Activated naive CD4-positive, alpha-beta T cell treated with Interleukin-2 at 50 U/mL for 16 hours (primary cell): ENCODE measurements around the gene CAMTA1.

Experiments used
- DNase-seq: peaks from one replicate; pipeline ENCODE4 v3.0.0-alpha.2; 2020

Gene CAMTA1

DNA sequence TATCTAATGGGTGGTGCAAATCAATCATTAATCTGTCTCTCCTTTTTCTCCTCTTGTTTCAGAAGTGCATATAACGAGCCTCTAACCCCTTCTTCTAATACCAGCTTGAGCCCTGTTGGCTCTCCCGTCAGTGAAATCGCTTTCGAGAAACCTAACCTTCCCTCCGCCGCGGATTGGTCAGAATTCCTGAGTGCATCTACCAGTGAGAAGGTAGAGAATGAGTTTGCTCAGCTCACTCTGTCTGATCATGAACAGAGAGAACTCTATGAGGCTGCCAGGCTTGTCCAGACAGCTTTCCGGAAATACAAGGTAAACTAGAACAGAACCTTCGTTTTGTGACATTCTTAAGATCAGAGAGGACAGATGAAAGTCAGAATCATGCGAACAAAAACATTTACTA is 960.5 kb downstream of the CAMTA1 start:
- no peak for DNase-seq

DNA sequence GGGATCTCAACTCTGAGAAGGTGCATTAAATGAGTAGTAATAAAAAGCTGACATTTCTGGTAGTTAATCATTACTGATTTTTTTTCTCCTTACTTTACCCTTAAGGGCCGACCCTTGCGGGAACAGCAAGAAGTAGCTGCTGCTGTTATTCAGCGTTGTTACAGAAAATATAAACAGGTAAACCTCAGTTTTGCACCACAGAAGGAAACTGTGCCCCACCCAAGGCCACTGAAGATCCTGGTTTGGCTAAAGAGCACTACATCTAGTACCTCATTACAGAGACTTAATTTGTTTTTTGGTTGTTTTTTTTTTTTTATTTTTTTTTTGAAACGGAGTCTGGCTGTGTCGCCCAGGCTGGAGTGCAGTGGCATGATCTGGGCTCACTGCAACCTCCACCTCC is 962.4 kb downstream of the CAMTA1 start:
- DNase-seq: no peak

DNA sequence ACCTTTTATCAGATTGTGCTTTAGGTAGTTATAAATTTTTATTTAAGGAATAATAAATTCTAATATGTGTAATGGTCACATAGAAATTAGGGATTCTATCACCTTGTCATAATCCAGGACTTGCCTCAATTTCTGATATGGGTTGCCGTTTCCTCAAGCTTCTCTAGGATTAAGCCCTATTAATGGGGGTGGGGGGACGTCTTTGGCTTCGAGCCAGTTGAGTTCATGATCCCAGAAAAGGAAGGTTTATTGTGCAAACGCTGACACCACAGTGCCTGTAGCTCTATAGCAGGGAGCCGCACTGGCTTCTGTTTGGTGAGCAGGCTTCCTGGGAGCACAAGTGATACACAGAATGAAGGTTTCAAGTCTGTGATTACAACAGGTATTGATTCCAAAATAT is 963.9 kb downstream of the CAMTA1 start:
- no peak for DNase-seq

DNA sequence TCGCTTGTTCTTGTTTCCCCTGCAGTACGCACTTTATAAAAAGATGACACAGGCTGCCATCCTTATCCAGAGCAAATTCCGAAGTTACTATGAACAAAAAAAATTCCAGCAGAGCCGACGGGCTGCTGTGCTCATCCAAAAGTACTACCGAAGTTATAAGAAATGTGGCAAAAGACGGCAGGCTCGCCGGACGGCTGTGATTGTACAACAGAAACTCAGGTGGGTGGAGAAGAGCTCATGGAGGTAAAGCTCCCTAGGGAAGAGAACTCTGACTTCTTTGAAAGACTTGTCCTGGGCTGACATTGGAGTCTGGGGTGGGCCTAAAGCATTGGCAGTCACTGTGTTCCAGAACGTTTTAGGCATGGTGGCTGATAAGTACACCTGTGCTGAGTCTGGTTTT is 965.9 kb downstream of the CAMTA1 start:
- no peak for DNase-seq

DNA sequence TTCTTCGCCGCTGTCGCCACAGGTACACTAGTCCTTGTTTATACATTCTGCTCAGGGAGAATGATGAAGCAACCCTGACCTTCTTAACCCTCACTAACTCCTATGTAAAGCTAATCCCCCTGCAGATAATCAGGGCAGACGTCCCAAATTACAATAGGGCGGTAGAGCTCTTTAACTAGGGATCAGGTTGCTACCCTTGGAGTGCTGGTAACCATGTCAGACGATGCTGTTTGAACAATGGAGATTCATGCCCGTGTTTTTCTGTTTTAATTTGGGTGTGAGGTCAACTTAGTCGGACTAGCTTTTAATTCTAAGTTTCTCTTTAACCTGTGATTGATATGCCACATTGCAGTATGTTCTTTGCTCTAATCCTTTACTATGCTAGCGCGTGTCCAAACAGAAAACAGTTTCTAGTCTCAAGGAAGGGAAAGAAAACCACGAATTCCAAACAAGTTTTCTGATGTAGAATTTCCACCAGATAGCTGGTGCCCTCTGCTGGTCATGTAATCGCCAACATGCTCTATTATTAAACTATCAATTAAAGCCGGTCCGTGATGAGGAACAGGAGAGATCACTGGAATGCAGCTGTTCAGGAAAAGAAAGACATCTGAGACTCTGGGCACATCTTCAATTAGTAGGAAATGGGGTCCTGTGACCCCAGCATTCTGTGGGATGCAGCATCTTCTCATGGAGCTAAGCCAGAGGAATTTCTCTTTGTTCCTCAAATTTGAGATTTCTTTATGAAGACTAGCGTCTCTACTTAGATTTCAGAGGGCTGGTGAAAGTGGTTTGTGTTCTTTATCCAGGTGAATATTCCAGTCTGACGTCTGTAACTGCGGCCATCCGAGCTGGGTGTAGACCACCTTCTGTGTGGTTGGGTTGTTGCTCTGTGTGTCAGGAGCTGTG is 967.5 kb downstream of the CAMTA1 start:
- peak; percentile 42 for DNase-seq

DNA sequence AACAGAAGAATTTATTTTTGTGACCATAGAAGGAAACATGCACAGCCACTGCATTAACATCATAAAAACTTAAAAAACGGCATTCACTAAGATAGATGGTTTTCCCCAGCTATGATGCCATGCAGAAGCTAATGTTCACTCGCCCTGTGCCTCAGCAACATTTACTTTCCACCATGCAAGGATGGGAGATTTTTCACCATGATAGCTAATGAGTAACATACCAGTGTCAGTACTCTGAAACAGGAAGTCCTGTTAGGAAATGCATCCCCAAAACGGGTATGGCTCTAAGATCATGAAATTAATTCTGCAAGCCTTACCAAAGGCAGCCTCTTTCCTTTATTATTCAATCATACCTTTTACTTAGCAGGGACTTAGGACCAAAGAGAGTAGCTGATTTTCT is 968.4 kb downstream of the CAMTA1 start:
- no peak for DNase-seq

DNA sequence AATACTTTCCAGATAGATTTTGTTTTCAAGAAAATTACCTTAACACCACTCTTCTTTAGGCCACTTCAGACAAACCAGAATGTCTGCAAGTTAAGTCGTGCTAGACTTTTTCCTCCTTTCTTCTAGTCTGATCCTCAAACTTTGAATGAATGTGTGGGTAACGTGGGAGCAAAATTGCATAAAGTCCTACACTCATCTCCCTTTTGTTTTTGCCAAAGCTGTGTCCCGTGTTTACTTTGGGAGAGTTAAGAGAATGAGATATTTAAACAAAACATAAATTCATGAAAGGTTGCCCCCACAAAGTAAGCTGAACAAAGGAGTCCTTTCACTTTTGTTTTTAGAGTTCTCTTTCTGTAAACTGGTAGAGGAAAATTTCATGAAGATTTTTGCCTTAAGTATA is 969.0 kb downstream of the CAMTA1 start:
- no peak for DNase-seq

DNA sequence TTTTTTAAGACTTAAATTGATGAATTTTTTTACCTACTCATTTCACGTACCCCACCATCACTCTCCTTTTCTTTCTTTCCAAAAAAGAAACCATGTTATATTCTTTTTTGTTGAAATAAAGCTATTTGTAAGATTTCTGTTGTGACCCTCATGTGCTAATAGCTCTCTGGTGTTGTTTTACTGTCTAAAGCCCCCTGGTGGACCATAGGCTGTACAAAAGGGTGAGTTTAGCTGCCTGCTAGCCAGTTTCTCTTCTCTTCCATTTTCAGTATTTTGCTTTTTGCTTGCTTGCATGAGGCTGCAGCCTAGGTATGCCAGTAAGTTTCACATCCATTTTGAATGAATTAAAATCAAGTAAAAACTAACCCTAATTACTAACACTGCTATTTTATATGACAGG is 970.2 kb downstream of the CAMTA1 start:
- DNase-seq: no peak

DNA sequence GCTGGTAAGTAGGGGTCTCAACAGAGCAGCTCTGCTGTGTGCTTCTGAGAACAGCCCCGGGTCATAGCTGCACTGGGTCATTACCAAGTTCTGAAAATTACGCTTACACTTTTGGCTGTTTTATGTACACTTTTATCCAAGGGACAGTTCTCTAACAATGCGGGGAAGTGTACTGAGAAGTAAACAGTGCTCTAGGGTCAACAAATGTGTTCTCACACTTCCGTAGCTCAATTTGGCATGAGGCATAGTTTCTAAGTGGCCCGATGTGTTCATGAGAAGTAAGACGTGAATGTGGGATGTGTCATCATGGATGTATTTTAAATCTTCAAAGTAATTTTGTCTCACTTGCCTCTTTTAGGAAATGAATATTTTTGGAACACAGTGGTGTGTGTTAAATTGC is 975.0 kb downstream of the CAMTA1 start:
- DNase-seq: no peak

DNA sequence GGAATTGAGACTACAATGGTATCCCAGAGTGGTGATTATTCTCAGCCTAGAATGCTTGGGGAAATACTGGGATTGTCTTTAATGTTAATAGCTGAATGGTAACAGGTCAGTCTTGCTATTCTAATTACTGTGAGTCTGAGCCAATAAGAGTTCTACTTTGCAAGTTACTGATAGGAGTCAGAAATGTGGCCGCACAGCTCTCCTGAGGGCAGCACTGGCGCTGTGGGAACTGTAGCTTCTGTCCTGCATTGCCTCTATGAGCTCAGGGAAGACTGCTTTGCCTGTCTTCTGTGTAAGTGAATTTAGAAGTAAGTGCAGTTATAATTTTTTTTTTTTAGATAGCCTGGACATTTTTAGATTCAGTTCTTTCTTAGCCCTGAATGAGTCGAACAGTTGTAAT is 975.8 kb downstream of the CAMTA1 start:
- no peak for DNase-seq

DNA sequence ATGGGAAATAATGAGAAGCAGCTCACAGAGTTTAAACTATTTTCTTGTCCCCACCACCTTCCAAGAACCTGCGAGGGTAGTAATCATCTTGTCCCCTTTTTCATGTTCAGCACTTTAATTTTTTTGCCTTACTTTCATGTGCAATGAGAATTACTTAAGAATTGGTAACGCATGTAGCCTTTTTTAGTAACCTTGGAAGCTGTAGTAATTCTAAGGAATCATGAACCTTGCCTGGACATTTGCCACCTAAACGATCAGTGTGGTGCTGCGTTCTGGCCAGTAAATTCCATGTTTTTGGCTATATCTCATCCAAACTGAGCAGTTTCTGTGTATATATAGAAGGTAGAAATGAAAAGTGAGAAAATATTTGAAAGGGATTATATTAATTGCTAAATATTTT is 981.9 kb downstream of the CAMTA1 start:
- no peak for DNase-seq

DNA sequence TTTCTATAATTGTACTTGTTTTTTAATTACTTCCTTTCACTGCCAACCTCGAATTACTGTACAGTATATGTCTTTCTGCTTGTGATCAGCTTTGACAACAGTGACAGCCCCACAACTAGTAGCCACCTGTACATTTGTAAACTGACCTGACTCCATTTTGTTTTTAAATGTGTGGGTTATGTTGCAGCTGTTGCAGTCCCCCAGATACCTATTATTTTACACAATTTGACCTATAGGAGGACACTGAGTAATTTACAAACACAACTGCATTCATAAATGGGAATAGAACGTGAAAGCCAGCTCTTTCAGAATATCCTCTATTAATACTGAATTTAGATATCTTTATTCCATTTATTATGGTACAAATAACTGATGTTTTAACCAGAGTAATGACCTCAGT is 983.3 kb downstream of the CAMTA1 start:
- DNase-seq: no peak

DNA sequence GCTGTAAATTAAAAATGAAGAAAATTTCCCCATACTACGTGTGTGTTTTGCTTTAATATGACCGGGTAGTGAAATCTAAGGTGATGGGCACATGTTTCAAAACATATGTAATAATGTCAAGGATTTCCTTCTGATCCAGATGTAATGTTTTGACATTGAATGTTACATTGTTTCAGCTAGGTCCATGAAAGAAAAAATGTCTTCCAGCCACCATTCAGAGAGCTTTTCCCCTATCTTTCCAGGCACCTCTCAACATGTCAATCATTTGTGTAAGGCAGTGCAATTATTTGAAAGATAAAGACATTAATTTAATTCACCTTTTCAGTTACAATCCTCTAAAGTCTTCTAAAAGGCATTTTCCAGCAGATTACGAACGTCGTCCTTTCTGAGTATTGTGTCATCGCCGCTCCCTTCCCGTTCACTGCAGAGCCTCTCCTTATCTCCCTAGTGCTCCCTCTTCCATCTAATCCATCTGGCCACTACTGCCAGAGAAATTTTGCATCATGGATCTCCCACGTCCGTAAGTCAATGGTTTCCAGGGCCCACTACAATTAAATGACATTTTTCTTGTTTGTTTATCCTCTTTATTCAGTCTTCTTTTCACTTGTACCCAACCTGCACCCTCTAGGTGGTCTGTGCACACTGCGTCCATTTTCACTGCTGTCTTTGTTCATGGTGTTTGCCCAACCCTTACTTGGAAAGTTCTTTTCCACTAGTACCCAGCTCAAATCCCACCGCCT is 984.6 kb downstream of the CAMTA1 start:
- DNase-seq: no peak

DNA sequence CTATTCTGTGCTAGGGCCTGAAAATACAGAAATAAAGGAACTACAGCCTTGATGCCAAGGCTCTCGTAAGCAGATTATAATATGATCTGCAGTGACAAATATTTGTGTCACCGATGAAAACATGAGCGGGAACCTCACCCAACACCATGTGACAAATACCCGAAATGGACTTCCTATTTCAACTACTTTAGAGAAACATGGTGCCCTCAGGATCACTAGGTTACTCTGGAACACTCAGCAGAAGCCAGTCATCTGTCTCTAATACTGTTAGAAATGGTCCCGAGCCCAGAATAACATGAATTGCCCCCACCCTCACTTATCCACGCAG is 985.4 kb downstream of the CAMTA1 start:
- DNase-seq: no peak

DNA sequence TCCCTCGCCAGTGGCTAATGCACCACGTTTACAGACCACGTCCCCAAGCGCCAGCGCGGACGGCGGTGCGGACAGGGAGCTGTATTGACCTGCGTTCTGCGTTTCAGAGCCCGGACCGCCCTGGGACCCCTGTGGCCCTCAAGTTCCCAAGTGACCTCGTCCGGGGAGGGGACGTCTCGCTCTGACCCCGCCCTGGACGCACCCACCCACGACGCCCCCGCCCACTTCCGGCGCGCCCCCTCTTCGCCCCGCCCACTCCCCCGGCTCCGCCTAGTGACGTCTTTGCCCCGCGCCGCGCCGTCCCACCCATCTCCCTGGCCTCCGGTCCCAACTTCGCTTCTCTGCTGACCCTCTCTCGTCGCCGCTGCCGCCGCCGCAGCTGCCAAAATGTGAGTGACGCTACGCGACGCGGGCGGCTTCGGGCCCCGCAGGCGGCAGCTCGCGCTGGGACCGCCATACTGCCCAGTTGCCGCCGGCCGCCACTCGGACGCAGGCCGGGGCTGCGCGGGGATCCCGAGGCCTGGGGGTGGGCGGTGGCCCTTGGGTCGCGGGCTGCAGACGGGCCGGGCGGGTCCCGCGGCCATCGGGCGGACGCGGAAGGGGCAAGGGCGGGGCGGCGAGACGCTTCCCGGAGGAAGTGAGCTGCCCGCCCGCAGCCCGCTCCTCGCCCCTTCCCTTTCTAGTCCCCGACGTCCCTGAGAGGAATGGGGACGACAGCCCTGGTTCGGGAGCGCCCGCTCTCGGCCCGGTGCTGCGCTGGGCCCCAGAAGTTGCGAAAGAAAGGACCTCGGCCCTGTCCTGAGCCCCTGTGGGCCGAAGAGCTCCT is 986.0 kb downstream of the CAMTA1 start, which contains the start of gene VAMP3:
Gene VAMP3, plus strand, starts transcription at position 300 of the 826 bp plus-strand sequence. Its CDS starts 88 bp downstream, at position 388.
- peak; percentile 85 for DNase-seq

DNA sequence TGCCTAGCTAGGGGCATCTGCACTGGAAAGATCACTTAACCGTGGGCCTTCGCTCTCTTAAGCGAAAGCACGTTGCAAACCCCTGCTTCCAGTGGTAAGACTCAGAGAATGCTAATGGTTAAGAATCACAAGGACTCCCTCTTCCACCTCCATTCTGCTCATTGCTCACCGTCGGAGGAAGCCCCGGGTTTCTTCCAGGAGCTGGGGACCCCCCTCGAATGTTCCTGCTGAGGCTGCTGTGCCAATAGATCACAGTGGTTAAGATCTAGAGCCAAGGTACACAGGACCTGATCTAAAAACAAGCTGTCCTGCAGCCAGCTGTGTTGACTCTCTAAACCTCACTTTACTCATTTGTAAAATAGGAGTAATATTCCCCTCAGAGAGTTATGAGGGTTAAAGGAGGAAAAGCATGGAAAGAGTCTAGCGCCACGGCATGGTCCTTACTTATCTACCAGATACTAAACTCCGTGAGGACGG is 986.6 kb downstream of the CAMTA1 start:
- DNase-seq: no peak

DNA sequence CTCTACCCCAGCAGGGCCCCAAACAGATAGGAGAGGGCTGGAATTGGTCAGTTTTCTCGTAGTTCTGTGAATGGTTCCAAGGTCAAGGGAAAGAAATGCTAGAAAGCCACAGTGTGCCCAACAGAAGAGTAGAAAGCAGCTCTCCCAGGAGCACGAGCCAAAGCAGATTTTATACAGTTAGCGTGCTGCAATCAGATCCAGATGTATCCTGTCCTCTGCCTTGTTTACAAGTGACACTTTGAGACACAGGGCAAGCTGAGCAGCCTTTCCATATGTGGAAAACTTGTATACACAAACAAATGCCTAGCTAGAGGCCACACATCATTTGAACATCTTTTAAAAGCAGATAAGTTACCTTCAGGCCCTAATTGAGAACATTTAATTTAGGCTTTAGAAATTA is 992.3 kb downstream of the CAMTA1 start:
- no peak for DNase-seq

DNA sequence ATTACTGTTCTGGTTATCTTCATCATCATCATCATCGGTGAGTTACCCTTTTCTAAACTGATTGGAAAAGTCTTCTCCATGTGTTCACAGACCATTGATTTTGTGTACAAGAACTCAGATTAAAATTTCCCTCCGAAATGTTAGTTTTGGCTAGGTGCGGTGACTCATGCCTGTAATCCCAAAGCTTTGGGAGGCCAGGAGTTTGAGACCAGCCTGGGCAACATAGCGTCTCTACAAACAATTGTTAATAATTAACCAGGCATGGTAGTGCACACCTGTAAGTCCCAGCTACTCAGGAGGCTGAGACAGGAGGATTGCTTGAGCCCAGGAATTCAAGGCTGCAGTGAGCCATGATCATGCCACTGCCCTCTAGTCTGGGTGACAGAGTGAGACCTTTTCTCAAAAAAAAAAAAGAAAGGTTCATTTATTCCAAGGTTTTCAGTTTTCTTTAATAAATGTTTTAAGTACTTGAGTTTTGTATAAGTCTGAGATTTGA is 992.9 kb downstream of the CAMTA1 start:
- no peak for DNase-seq

DNA sequence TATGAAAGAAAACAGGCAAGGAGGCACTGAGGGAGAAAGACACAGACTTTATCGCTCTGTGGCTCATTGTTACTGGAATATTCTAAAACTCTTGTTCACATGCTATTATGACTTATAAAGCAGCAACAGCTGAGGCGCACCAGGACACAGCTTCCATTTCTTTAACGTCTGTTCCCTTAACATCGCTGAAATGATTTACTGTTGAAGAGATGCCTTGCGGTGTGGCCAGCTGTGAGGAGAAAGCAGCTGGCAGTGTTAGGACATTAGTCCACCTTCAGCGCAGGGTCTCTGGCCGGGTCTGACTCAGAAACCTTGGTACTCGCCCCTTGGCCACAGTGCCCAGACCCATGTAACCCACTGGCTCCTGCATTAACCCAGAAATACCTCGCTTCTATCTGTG is 995.7 kb downstream of the CAMTA1 start:
- no peak for DNase-seq

DNA sequence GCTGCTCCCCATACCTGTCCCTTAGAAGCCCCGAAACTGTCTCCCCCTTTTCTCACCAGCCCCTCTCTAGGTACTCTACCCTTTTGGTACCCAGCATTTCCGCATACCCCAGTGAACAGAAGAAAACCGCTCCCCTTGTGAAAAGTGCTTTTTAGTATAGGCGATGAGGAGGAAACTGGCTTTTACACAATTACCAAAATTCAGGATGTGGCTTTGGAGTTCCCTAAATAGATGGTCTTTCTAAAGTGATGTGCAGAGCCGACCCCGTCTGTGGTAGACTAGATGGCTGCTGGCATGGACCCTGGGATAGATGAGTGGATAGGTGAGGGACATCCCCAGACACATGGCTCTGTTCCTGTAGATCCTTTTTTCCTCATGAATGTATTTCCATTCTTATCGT is 996.2 kb downstream of the CAMTA1 start:
- DNase-seq: no peak

DNA sequence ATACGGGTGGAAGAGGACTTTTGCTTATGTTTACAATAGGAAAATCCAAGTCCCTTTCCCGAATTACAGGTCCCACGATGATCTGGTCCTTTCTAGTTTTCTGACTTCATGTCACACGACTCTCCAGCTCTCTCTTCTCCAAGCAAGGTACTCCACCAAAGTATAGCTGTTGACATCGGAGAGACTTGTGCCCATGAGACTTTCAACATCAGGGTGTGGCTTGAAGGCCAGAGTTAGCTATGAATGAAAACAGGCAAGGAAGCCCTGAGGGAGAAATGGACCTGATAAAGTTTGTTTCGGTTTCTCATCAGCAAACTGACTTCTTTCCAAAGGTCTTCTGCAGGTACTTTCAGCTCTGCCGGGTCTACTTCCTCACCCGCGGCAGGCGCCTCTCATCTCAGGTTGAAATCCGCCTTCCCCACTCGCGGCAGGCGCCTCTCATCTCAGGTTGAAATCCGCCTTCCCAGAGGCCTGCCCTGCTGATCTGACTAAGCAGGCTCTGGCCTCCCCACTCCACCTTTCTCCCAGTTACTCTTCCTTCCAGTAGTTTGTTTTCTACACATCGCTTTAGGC is 996.8 kb downstream of the CAMTA1 start:
- peak; percentile 4 for DNase-seq

DNA sequence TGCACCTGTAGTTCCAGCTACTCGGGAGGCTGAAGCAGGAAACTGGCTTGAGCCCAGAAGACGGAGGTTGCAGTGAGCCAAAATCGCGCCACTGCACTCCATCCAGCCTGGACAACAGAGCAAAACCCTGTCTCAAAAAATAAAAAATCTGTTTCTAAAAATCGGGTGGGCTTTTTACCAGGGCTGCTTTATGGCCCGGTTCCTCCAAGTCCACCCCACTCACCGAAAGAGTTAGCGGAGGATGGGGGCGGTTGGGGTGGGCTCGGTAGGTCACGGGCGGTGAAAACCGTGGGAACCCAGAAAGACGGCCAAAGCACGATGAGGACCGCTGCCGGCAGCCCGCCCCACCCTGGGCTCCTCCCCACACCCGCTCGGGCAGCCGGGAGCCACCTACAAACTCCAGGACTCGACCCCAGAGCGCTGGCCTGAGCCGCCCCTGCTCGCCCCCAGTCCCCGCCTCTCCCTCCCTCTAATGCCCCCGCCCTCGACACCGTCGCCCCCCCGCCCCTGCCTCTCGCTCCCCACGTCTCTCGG is 998.0 kb downstream of the CAMTA1 start:
- DNase-seq: peak; percentile 44
